CD4-positive, alpha-beta T cell treated with Interleukin-4 for 4 hours (primary cell): ENCODE data around the gene TP53INP2.
"Not testable (repeated sequence)": the region's sequence is repeated elsewhere in the genome, so short reads cannot be mapped to it uniquely, and the experiment has no call there.

Source experiments
- DNase-seq: peaks from one replicate; pipeline ENCODE4 v3.0.0-alpha.2; 2020

Gene TP53INP2

DNA sequence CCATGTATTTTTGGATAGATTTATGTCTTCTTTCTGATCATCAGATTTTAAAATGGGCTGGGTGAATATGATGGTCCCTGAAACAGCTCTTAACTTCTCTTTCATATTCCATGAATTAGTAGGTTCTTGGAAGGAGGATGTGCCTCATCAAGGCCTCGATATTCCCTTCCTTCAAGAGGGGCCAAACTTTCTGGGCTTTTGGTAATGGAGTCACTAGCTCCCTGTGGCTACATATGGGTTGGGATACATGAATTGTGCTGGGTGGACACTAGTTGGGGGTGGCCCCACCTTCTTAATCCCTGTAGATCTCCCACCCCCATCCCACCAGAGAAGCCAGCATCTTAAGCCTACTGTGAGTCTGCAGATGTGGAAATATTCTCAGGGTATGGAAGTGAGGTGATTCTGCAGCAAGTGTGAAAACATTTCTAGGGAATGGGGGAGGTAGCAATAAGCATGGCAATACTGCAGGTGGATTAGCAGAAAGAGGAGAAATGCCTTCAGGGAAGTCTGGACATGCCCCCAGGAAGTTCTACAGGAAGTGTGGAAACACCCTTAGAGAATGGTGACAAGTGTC lies 2.2 kb downstream of the TP53INP2 start:
- no peak for DNase-seq

- no peak for DNase-seq
Measured at GRCh38 chr20:34706912-34707784, 3.0 kb downstream of the TP53INP2 start.

- peak; percentile 46 for DNase-seq
Measured at GRCh38 chr20:34708621-34709043, 4.5 kb downstream of the TP53INP2 start.

- peak; percentile 84 for DNase-seq
Measured at GRCh38 chr20:34709044-34709830, 5.1 kb downstream of the TP53INP2 start.

- no peak for DNase-seq
Measured at GRCh38 chr20:34709831-34710567, 5.9 kb downstream of the TP53INP2 start.

GRCh38 chr20:34710568-34710839 lies 6.4 kb downstream of the TP53INP2 start:
- DNase-seq = no peak

DNA sequence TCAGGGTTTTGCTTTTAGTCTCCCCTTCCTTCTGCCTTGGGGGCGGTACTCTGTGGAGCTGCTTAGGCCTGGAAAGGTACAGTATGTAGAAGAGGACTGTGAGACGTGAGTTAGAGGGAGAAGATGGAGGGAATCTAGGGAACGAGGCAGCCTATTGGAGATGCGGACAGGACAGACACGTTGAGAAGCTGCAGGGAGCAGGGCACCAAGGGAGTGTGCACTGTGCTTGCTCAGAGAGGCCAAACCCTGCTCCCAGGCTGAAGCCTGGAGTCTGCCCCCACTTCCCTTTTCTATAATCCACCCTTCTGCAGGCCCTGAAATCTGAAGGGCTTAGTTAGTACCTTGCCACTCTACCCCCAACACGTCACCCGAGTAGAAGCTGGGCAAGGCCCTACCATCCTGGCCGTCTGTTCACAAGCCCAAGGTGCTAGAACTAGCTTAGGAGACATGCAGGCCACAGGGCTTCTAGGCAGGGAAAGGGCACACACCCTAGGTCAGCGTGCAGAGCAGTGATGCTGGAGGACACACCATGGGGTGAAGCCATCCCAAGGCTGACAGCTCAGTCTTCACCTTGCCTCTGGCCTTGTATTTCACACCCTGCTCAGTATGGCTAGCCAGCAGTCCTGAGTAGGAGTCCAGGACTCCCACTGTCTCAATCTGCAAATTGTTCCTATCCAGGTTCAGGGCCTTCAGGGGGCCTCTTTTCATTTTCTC lies 6.9 kb downstream of the TP53INP2 start:
- DNase-seq = no peak

DNA sequence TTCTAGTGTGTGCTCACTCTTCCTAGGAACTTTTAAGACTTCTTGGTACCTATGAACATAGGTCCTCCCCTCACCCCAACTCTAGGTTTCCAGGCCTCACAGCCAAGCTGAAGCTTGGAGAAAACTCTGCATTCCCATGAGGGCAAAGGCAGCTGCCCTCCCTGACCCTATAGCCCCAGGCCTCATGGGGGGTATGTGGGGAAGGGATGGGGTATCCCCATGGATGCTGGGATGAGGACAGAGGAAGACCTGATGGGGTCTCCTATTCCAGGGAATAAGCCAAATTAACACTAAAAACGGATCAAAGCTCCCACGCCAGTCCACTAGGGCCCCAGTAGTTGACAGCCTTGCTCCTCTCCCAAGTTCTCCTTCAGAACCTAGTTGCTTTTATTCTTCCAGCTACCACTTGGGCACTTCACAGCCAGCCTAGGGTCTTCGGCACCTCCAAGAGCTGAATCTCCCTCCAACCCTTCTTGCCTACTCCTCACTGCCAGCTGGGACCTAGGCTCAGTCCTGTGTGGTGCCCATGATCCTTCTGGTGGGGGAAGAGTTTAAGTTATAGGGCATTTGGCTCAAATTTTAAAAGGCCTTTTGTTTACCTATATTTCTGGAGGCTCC lies 7.8 kb downstream of the TP53INP2 start:
- no peak for DNase-seq

- DNase-seq = no peak
Measured at GRCh38 chr20:34712525-34713192, 8.5 kb downstream of the TP53INP2 start.

DNA sequence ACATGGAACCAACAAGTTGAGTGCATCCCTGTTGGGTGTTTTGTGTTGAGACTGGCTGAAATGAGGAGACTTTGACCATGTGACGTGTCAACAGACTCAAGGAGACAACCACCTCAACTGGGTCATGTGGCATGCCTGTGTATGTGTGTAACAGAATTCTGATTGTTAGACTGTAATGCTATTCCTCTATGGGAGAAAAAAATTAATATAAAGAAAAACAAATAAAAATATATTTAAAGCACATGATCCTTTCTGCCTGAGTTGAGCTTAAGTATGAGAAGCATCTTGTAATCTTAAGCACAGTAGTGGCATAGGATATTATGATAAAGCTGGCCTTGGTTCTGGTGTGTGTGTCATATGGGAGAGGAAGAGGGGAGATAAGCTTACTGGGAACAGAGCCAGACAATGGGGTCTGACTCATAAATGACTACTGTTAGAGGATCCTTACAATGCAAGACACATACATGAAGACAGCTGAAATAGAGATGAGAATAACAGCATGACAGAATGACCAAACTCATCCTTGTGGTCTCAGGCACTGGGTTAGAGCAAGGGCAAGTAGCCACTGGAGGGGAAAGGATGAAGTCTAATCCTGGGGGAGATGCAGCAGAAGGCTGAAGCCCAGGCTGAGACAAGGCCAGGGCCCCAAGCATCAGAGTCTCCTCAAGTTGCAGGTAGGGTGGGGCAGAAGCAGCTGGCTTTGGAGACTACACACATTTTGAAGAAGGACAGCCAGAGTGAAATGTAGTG lies 9.2 kb downstream of the TP53INP2 start:
- DNase-seq = no peak

DNA sequence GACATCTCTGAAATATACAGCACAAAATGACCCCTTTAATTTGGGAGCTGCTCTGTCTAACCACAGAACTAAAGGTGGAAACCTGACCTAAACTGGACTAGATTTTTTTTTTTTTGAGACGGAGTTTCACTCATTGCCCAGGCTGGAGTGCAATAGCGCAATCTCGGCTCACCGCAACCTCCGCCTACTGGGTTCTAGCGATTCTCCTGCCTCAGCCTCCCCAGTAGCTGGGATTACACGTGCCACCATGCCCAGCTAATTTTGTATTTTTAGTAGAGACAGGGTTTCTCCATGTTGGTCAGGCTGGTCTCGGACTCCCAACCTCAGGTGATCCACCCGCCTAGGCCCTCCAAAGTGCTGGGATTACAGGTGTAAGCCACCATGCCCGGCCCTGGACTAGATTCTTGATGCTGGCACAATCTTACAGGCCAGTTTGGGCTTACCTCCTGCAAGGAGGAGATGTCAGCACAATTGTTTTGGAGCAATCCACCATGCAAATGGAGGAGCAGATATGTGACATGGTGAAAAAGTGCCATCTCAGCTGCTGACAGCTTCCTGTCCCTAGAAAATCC lies 9.9 kb downstream of the TP53INP2 start:
- DNase-seq = not testable (repeated sequence)

DNA sequence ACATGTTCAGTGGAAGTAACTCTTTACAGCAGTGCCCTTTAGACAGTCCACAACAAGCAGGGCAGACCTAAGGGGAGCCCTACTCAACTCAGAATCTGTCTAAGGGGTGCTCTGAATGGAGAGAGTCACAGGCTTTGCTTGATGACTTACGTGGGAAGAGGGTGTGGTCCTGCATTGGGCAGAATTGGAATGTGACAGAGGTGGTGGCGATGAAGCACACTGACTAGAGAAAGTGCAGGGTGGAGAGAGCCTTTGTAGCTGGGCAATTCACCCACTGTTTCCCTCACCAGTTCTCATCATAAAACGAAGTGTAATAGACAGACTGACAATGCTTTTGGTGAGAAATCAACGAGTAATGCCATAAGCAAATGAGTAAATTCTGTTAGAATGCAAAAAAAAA lies 11.2 kb downstream of the TP53INP2 start:
- no peak for DNase-seq

DNA sequence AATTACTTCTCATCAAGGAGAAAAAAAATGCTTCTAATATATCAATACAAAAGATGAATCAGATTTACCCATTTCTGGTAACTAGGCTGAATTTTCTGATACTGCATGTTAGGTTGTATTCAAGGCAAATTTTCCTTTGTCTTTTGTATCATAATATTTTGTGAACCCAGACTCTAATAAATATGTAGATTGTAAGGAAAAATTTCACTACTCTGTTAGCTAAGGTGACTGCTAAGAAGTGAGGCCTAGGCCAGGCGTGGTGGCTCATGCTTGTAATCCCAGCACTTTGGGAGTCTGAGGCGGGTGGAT lies 12.7 kb downstream of the TP53INP2 start:
- DNase-seq = no peak

GRCh38 chr20:34717230-34718095 lies 13.3 kb downstream of the TP53INP2 start:
- no peak for DNase-seq

GRCh38 chr20:34719242-34720017 lies 15.3 kb downstream of the TP53INP2 start:
- not testable (repeated sequence) for DNase-seq

DNA sequence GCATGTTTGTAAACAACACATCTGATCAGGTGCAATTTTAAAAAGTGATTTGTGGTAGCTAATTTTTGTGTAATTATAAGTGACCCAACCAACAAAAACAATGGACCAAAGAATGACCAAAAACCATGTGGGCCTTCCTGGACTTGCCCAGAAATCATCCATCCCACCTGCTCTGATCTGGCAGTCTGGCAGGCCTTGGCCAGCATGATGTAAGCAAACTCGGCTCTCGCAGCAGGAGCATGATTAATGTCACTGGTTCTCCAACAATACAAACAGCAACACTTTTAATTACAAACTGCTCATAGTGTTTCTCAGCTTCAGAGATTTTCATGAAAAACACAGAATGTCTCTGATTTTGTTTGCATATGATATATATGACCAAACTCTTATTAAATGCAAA lies 16.1 kb downstream of the TP53INP2 start:
- DNase-seq = no peak

DNA sequence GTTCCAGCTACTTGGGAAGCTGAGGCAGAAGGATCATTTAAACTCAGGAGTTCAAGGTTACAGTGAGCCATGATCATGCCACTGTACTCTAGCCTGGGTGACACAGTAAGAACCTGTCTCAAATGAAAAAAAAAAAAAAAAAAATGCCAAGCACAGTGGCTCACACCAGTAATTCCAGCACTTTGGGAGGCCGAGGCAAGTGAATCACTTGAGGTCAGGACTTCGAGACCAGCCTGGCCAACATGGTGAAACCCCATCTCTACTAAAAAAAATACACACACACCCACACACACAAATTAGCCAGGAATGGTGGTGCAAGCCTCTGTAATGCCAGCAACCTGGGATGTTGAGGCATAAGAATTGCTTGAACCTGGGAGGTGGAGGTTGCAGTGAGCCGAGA lies 18.4 kb downstream of the TP53INP2 start:
- not testable (repeated sequence) for DNase-seq

DNA sequence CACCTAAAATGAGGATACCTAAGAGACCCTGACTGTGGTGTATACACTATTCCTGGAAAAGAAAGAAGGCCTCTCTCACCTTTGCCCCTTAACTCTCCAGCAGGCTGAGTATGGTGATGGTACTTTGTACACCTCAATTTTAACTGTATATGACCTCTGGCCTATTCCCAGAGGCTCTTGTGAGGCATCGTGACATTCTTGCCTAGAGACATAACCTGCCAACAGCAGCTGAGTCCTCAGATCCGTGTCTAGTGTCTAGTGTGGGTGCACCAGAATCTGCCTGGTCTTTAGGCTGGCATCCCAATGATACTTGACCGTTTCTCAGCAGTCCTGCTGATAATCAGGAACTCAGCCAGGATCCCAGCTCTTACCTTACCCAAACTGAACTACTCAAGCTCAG lies 20.0 kb downstream of the TP53INP2 start:
- no peak for DNase-seq

GRCh38 chr20:34729416-34729815 lies 25.3 kb downstream of the TP53INP2 start:
- DNase-seq = no peak
